IMR-90 (cell line): Measurements from ENCODE around the gene TRAF7.

Experiments used
- BHLHE40 ChIP-seq: fragments of 150-350 bp; IDR thresholded peaks from 2 replicates; pipeline ENCODE4 v1.6.1; 2016; ENCODE audit warnings: mild to moderate bottlenecking, low read depth, low read length
- CHD1 ChIP-seq: IDR thresholded peaks from 2 replicates; pipeline ENCODE4 v1.6.1; 2012; ENCODE audit warnings: low read depth, low read length, improper control_type of control experiment
- CTCF ChIP-seq: conservative IDR thresholded peaks from 2 replicates; pipeline ENCODE4 v1.5.1; 2012; ENCODE audit warnings: mild to moderate bottlenecking, low read depth, low read length, improper control_type of control experiment
- FOS ChIP-seq: fragments of 150-350 bp; IDR thresholded peaks from 2 replicates; pipeline ENCODE4 v1.6.1; 2016; ENCODE audit warnings: low read depth, low read length
- MAZ ChIP-seq: IDR thresholded peaks from 2 replicates; pipeline ENCODE4 v1.6.1; 2012; ENCODE audit warnings: low read depth, mild to moderate bottlenecking, low read length, improper control_type of control experiment, moderate library complexity, borderline replicate concordance
- MXI1 ChIP-seq: IDR thresholded peaks from 2 replicates; pipeline ENCODE4 v1.6.1; 2012; ENCODE audit warnings: low read depth, mild to moderate bottlenecking, low read length, moderate library complexity, borderline replicate concordance
- POLR2A ChIP-seq: IDR thresholded peaks from 2 replicates; pipeline ENCODE4 v1.6.1; 2012; ENCODE audit warnings: mild to moderate bottlenecking, low read depth, low read length
- RAD21 ChIP-seq: IDR thresholded peaks from 2 replicates; pipeline ENCODE4 v1.6.1; 2012; ENCODE audit warnings: low read length, improper control_type of control experiment
- RCOR1 ChIP-seq: IDR thresholded peaks from 2 replicates; pipeline ENCODE4 v1.6.1; 2012; ENCODE audit warnings: mild to moderate bottlenecking, low read length, improper control_type of control experiment; ENCODE audit not compliant: insufficient replicate concordance
- RFX5 ChIP-seq: IDR thresholded peaks from 2 replicates; pipeline ENCODE4 v1.8.0; 2012; ENCODE audit warnings: low read depth, mild to moderate bottlenecking, low read length, moderate library complexity
- SMC3 ChIP-seq: fragments of 150-350 bp; IDR thresholded peaks from 2 replicates; pipeline ENCODE4 v1.6.1; 2016; ENCODE audit warnings: low read depth, mild to moderate bottlenecking, antibody characterized with exemption, low read length, moderate library complexity
- USF2 ChIP-seq: fragments of 150-350 bp; IDR thresholded peaks from 2 replicates; pipeline ENCODE4 v1.6.1; 2017; ENCODE audit warnings: mild to moderate bottlenecking, antibody characterized with exemption, low read length, low read depth

DNA sequence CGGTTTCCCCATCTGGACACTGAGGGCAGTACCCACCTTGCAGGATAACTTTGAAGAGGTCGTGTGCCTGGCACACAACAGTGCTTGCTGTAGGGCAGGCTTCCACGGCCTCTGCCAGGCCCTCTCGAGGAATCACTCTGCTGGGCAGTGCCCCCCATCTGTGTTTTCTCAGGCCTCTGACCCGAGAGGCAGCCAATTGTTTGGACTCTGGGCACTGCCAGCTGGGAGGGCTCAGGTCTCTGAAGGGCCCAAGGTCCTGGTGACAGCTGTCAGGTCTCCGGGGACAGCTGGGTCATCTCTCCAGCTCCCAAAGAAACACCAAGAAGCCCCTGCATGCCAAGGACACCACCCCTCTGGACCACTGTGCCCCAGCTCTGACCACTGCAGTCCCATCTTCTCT lies 8.2 kb upstream of the TRAF7 start:
- TF ChIP-seq CTCF (no peak), MAZ (no peak), POLR2A (no peak), CHD1 (no peak), USF2 (no peak), BHLHE40 (no peak), RAD21 (no peak), RFX5 (no peak), SMC3 (no peak), RCOR1 (no peak), MXI1 (no peak), FOS (no peak)
